Measurements from ENCODE around the gene XCL2.

Gene XCL2

DNA sequence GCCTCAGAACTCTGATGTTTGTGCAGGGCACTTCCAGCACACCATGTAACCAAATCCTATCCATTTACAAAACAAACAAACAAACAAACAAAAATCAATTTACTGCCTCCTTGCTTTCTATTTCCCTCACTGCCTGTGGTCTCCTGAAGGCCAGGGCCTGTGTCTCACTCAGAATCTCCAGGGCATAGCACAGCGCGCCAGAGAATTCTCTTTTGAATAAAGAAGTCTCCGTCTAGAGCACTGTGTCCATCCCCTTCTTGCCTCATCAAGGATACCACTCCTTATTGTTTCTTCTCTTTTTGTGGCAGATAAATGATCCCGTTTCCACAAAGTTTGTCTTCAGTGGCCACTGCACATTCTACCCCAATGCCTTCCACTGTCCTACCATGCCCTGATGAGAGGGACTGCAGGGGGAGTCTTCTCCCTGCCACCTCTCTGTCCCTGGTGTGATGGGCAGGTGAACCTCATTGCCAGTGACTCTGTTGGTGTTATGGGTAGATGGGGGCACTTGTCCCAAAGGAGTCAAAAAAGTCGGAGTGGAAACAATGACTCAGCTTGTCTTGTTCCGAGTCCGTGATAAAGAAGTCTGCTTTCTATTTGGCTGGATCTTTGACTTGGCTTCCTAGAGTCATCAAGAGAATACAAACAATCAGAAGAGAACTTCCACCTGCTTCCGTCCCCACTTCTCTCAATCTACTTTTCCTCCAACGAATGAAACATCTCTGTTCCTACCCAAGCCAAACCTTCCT is 30.0 kb downstream of the XCL2 start:
- no peak overlapping the region for H3K4me3 ChIP-seq (ENCODE audit: low read depth, low read length)
- no peaks in the 10 kb centered on the region for H3K36me3 ChIP-seq (ENCODE audit: insufficient read depth, low read length)
- no peaks in the 10 kb centered on the region for H3K27me3 ChIP-seq (ENCODE audit: insufficient read depth, low read length)
- H2AFZ ChIP-seq (ENCODE audit: low read length, unreplicated experiment): no peak overlapping the region
- H3K27ac ChIP-seq (ENCODE audit: low read depth, low read length): no peak overlapping the region
- no peaks in the 10 kb centered on the region for H3K4me1 ChIP-seq (ENCODE audit: control insufficient read depth, insufficient read depth, low read length, unreplicated experiment)
- no peaks in the 10 kb centered on the region for H3K79me2 ChIP-seq (ENCODE audit: control insufficient read depth, insufficient read depth, low read length, unreplicated experiment)

DNA sequence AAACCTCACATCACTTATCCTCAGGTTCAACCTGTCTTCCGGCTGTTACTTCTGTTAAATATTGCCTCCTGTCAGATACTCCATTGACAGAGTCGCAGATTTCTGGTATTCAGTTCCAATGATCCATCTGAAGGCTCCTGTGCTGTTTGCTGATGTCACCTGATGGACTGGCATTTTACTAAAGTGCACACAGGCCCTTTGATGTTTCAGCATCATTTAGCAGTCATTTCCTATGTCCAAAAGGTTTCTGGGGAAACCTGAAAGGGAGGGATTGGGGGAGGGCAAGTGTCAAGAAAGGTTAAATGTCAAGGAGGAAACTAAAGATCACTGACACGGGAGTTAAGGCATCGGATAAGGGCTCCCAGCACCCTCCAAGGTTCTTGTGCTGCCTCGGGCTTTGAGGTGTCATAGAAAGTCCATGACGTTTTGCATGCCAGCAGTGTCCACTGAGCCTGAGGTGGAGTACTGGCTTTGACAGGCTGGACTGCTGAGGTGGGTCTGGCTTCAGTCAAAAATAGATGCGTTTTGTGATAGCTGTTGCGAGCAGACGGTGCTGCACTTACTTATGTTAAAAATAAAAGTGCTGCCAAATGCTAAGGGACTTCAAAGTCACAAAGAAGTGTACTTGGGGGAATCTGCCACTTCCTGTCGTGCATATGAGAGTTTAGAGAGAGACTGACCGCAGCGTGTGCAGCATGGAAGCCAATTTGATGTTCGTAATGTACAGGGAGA is 30.8 kb downstream of the XCL2 start:
- H3K27ac ChIP-seq (ENCODE audit: low read depth, low read length): no peak overlapping the region
- H3K79me2 ChIP-seq (ENCODE audit: control insufficient read depth, insufficient read depth, low read length, unreplicated experiment): no peaks in the 10 kb centered on the region
- H2AFZ ChIP-seq (ENCODE audit: low read length, unreplicated experiment): no peak overlapping the region
- no peaks in the 10 kb centered on the region for H3K36me3 ChIP-seq (ENCODE audit: insufficient read depth, low read length)
- H3K4me1 ChIP-seq (ENCODE audit: control insufficient read depth, insufficient read depth, low read length, unreplicated experiment): no peaks in the 10 kb centered on the region
- no peaks in the 10 kb centered on the region for H3K27me3 ChIP-seq (ENCODE audit: insufficient read depth, low read length)
- no peak overlapping the region for H3K4me3 ChIP-seq (ENCODE audit: low read depth, low read length)

- no peaks in the 10 kb centered on the region for H3K27me3 ChIP-seq (ENCODE audit: insufficient read depth, low read length)
- no peaks in the 10 kb centered on the region for H3K36me3 ChIP-seq (ENCODE audit: insufficient read depth, low read length)
- H3K4me3 ChIP-seq (ENCODE audit: low read depth, low read length): no peak overlapping the region
- H2AFZ ChIP-seq (ENCODE audit: low read length, unreplicated experiment): no peak overlapping the region
- peaks cover 24% of the 10 kb centered on the region for H3K4me1 ChIP-seq (ENCODE audit: control insufficient read depth, insufficient read depth, low read length, unreplicated experiment)
- H3K27ac ChIP-seq (ENCODE audit: low read depth, low read length): no peak overlapping the region
- no peaks in the 10 kb centered on the region for H3K79me2 ChIP-seq (ENCODE audit: control insufficient read depth, insufficient read depth, low read length, unreplicated experiment)
Observed at GRCh38 chr1:168509875-168510791, 33.7 kb downstream of the XCL2 start.

GRCh38 chr1:168509210-168509609 is 34.6 kb downstream of the XCL2 start:
- Histone ChIP-seq H3K36me3 (ENCODE audit: insufficient read depth, low read length) (no peaks in the 10 kb centered on the region), H3K4me3 (ENCODE audit: low read depth, low read length) (no peak overlapping the region), H2AFZ (ENCODE audit: low read length, unreplicated experiment) (no peak overlapping the region), H3K4me1 (ENCODE audit: control insufficient read depth, insufficient read depth, low read length, unreplicated experiment) (peaks cover 33% of the 10 kb centered on the region), H3K27me3 (ENCODE audit: insufficient read depth, low read length) (no peaks in the 10 kb centered on the region), H3K79me2 (ENCODE audit: control insufficient read depth, insufficient read depth, low read length, unreplicated experiment) (no peaks in the 10 kb centered on the region), H3K27ac (ENCODE audit: low read depth, low read length) (no peak overlapping the region)

DNA sequence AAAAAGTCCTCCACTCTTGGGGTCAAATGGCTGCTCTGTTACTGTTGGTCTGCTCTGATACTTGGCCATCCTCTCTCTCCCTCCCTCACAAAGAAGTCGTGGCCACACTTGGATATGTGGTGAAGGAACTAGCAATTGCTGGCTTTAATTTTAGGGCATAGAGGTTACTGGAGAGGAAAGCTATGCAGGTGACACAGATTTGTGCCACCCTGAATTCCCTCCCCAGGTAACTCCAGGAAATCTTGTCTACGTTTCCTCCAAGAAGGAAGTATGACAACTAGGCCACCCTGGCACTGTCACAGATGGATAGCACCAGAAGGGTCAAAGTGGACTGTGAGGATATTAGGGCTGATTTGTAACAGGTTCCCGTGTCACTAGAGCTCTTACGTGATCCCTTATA is 36.0 kb downstream of the XCL2 start:
- H3K27ac ChIP-seq (ENCODE audit: low read depth, low read length): no peak overlapping the region

GRCh38 chr1:168507231-168507630 is 36.6 kb downstream of the XCL2 start:
- Histone ChIP-seq H3K27ac (ENCODE audit: low read depth, low read length) (peak overlapping the region; percentile 93), H3K36me3 (ENCODE audit: insufficient read depth, low read length) (no peaks in the 10 kb centered on the region), H3K4me3 (ENCODE audit: low read depth, low read length) (no peak overlapping the region), H3K79me2 (ENCODE audit: control insufficient read depth, insufficient read depth, low read length, unreplicated experiment) (no peaks in the 10 kb centered on the region), H3K4me1 (ENCODE audit: control insufficient read depth, insufficient read depth, low read length, unreplicated experiment) (peaks cover 44% of the 10 kb centered on the region), H2AFZ (ENCODE audit: low read length, unreplicated experiment) (no peak overlapping the region), H3K27me3 (ENCODE audit: insufficient read depth, low read length) (no peaks in the 10 kb centered on the region)

More for the DNA sequence above, 36.0 kb downstream of the XCL2 start:
- Histone ChIP-seq H3K4me1 (ENCODE audit: control insufficient read depth, insufficient read depth, low read length, unreplicated experiment) (peaks cover 44% of the 10 kb centered on the region), H3K79me2 (ENCODE audit: control insufficient read depth, insufficient read depth, low read length, unreplicated experiment) (no peaks in the 10 kb centered on the region), H3K27me3 (ENCODE audit: insufficient read depth, low read length) (no peaks in the 10 kb centered on the region), H3K4me3 (ENCODE audit: low read depth, low read length) (no peak overlapping the region), H3K36me3 (ENCODE audit: insufficient read depth, low read length) (no peaks in the 10 kb centered on the region), H2AFZ (ENCODE audit: low read length, unreplicated experiment) (no peak overlapping the region)

DNA sequence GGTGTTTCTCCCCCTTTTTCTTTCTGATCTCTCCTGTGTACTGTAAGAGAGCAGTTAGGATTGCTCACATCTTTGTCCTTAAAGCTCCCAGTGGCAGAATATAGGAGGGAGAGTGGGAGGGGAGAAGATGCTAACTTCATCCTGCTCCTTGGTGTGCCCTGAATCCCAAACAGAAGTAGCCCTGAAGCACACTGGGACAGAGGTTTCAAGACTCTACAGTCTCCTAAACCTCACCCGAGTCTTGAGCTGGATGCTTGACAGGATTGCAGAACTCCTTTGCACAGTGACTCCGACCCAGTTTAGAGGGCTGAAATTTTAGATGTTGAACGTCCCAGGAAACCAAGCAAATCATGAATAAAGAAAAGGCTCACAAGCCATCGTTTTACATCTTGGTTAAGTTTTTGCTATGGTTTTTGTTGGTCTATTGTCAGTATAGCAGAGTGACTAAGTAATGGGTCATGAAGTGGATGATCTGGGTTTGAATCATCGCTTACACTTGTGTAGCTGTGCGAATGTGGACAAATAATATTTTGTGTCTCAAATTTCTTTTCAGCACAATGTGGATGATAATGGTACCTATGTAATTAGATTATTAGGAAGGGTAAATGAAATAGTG is 37.5 kb downstream of the XCL2 start:
- Histone ChIP-seq H3K4me1 (ENCODE audit: control insufficient read depth, insufficient read depth, low read length, unreplicated experiment) (peaks cover 44% of the 10 kb centered on the region), H3K36me3 (ENCODE audit: insufficient read depth, low read length) (no peaks in the 10 kb centered on the region), H2AFZ (ENCODE audit: low read length, unreplicated experiment) (peak overlapping the region; percentile 80), H3K27ac (ENCODE audit: low read depth, low read length) (peak overlapping the region; percentile 93), H3K4me3 (ENCODE audit: low read depth, low read length) (peak overlapping the region; percentile 52), H3K79me2 (ENCODE audit: control insufficient read depth, insufficient read depth, low read length, unreplicated experiment) (no peaks in the 10 kb centered on the region), H3K27me3 (ENCODE audit: insufficient read depth, low read length) (no peaks in the 10 kb centered on the region)

DNA sequence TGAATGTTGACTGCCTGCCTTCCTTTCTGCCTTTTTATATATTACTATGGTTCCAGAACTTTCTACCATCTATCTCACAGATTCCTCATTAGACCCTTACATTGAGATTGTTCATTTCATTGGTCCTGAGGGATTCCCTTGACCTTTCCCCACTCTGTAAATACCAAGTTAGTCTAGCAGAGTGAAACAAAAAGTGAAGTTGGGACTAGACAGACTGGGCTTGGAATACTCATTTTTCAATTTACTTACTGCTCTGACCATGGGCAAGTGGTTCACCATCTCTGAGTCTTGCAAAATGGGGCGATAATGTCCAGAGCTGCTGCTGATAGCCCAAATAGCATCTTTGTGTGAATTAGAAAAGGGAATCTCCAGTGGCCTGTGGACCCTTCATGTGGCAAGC is 38.8 kb downstream of the XCL2 start:
- H3K27ac ChIP-seq (ENCODE audit: low read depth, low read length): peak overlapping the region; percentile 93
- H3K4me1 ChIP-seq (ENCODE audit: control insufficient read depth, insufficient read depth, low read length, unreplicated experiment): peaks cover 49% of the 10 kb centered on the region
- no peak overlapping the region for H2AFZ ChIP-seq (ENCODE audit: low read length, unreplicated experiment)
- no peak overlapping the region for H3K4me3 ChIP-seq (ENCODE audit: low read depth, low read length)
- H3K79me2 ChIP-seq (ENCODE audit: control insufficient read depth, insufficient read depth, low read length, unreplicated experiment): no peaks in the 10 kb centered on the region
- H3K36me3 ChIP-seq (ENCODE audit: insufficient read depth, low read length): no peaks in the 10 kb centered on the region
- no peaks in the 10 kb centered on the region for H3K27me3 ChIP-seq (ENCODE audit: insufficient read depth, low read length)

DNA sequence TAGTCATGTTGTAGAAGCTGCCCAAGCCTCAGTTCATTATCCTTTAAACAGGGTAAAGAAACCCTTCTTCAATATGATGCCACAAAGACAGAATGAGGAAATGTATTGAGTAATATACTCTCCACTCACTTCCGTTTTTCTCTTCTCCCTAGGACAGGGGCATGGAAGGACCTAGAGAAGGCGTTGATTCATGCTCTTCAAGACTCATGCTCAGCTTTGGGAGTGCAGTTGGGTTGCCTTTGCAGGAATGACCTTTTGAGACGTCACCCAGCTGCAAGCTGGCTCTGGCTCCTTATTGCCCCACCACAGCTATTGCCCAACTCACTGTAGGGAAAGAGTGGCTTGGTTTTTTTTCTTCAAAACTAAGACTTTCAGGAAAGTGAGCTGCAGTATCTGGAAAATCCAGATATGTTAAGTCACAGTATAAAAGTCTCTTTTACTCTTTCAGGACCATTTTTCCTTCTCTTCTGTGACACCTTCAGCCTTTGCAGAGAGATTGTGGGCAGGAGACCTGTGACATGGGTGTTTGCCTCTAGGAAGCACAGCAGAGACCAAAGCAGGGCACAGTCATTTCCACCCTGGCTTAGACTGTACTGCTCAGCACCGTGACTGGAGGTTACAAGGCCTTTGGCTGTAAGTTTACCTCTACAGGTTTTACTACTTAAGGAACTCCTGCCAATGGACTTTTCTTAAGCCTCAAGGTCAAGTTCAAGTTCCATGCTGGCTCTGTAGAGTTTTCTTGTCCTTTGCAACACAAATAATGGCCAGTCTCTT is 39.5 kb downstream of the XCL2 start:
- no peak overlapping the region; the same call in 1 of the 2 replicates for H3K4me3 ChIP-seq (ENCODE audit: low read depth, low read length)
- no peak overlapping the region for H2AFZ ChIP-seq (ENCODE audit: low read length, unreplicated experiment)
- peak overlapping the region; percentile 93 for H3K27ac ChIP-seq (ENCODE audit: low read depth, low read length)
- no peaks in the 10 kb centered on the region for H3K27me3 ChIP-seq (ENCODE audit: insufficient read depth, low read length)
- H3K36me3 ChIP-seq (ENCODE audit: insufficient read depth, low read length): no peaks in the 10 kb centered on the region
- peaks cover 54% of the 10 kb centered on the region for H3K4me1 ChIP-seq (ENCODE audit: control insufficient read depth, insufficient read depth, low read length, unreplicated experiment)
- no peaks in the 10 kb centered on the region for H3K79me2 ChIP-seq (ENCODE audit: control insufficient read depth, insufficient read depth, low read length, unreplicated experiment)

GRCh38 chr1:168499688-168500049 is 44.1 kb downstream of the XCL2 start:
- peak overlapping the region; percentile 50 for H3K27ac ChIP-seq (ENCODE audit: low read depth, low read length)
- H2AFZ ChIP-seq (ENCODE audit: low read length, unreplicated experiment): no peak overlapping the region
- no peaks in the 10 kb centered on the region for H3K79me2 ChIP-seq (ENCODE audit: control insufficient read depth, insufficient read depth, low read length, unreplicated experiment)
- H3K4me1 ChIP-seq (ENCODE audit: control insufficient read depth, insufficient read depth, low read length, unreplicated experiment): peaks cover 48% of the 10 kb centered on the region
- no peaks in the 10 kb centered on the region for H3K27me3 ChIP-seq (ENCODE audit: insufficient read depth, low read length)
- H3K36me3 ChIP-seq (ENCODE audit: insufficient read depth, low read length): no peaks in the 10 kb centered on the region
- H3K4me3 ChIP-seq (ENCODE audit: low read depth, low read length): no peak overlapping the region

All from ACC112 (cell line).